ENCODE data around the gene KCTD3. TPM values are rescaled to one million over a fixed set of nuclear protein-coding genes. Genes with fewer than 3 reads are reported as not detected.

KCTD3 gene
- total and polyA plus RNA-seq, 2 donors (not counting 3 experiments of a cell fraction or from before 2014, with no cell fraction given): 19.1 to 28.3 TPM

DNA sequence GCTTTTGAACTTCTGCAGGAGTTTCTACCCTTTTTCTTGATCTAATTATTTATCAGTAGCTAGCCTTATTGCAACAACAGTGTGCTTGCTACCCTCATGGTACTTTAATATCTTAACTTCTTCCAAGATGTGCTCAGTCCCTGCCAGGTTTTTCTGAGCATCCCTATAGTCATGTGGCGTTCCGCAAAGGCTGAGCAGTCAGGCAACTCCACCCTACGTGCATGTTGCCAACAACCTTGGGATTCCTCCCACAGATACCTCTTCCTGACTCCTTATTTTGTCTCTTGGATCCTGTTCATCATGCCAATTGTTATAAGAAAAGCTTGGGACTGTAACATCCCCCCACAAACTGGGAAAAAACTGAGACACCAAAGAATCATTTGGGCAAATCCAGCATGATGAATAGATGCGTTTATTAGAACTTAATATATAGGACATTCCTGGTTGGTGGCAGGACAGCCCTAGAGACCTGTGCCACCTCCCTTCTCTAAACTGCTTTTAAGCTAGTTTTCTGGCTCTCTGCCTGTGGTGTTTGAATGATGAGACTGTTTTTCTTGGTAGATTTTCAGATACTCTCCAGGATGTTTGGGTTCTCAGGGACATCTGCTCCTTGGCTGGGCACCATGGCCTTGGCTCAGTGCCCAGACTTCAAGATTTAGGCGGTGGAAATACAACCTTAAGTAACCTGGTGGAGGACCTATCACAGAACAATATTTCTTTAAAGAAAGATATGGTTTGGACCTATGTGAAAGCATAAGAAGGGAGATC, 27.1 kb upstream of the KCTD3 start:
- no peaks in the 10 kb centered on the region for H3K4me1 ChIP-seq (ENCODE audit: control insufficient read depth, extremely low read depth, insufficient read depth, low read length)
- DNase-seq (ENCODE audit: low read depth, low spot score): peak; percentile 38
- ChIA-PET CTCF (interaction anchor here (0.9 to 3.1 kb wide), 5 partner anchors 9 to 66 kb away, joined by 3 to 19 read pairs (median 4); no protein-coding TSS in a partner anchor), POLR2A (no interaction called here)
- no peak overlapping the region for H3K4me2 ChIP-seq (ENCODE audit: insufficient read depth, low read length)
- H3K27ac ChIP-seq (ENCODE audit: insufficient read depth, low read depth, low read length): no peak overlapping the region
- no peaks in the 10 kb centered on the region for H4K20me1 ChIP-seq (replicated peaks; ENCODE audit: control insufficient read depth, extremely low read depth, insufficient read depth, low read length)
- no peak overlapping the region for H2AFZ ChIP-seq (ENCODE audit: low read depth, low read length)
- no TSS peak for BruUV-seq (replicated peaks)
- no peaks in the 10 kb centered on the region for H3K79me2 ChIP-seq (ENCODE audit: control insufficient read depth, insufficient read depth, low read length)
- H3K9me1 ChIP-seq (replicated peaks; ENCODE audit: control insufficient read depth, extremely low read depth, insufficient read depth, low read length): no peaks in the 10 kb centered on the region
- no peak overlapping the region for H3K9ac ChIP-seq (replicated peaks; ENCODE audit: extremely low read depth, insufficient read depth, low read length)
- intact Hi-C loops (cut with micrococcal nuclease): no loop called here
- H3K27me3 ChIP-seq (ENCODE audit: control insufficient read depth in 2 of 2, insufficient read depth in 2 of 2, low read length in 2 of 2): peaks cover 0 to 6% of the 10 kb centered on the region in 2 experiments
- H3K9me3 ChIP-seq (replicated peaks; ENCODE audit: control insufficient read depth, insufficient read depth, low read length): no peaks in the 10 kb centered on the region
- H3K36me3 ChIP-seq (ENCODE audit: control insufficient read depth in 2 of 2, extremely low read depth in 1 of 2, insufficient read depth in 2 of 2, low read length in 2 of 2): no peaks in the 10 kb centered on the region
- no peak for FAIRE-seq
- no peak overlapping the region for H3K4me3 ChIP-seq (replicated peaks in 1 of 3; ENCODE audit: insufficient read depth in 1 of 3, low read depth in 1 of 3, low read length in 3 of 3)
- dilution Hi-C loops (cut with MboI; ENCODE audit: extremely low pct_ligation_motif_present, low sequenced_read_pairs): no loop called here
- no peak for TF ChIP-seq GATA2 (IDR thresholded peaks at IDR 0.05; ENCODE audit: insufficient read depth, insufficient read length, low read depth, low read length)
- no peak for TF ChIP-seq POLR2AphosphoS5 (IDR thresholded peaks at IDR 0.05; ENCODE audit: insufficient read depth, low read depth, low read length)
- TF ChIP-seq FOS (IDR thresholded peaks at IDR 0.05; ENCODE audit: borderline replicate concordance, insufficient read depth, low read length): no peak
- no peak for TF ChIP-seq JUN (IDR thresholded peaks at IDR 0.05; ENCODE audit: borderline replicate concordance, insufficient read depth, insufficient read length, low read depth)
- TF ChIP-seq POLR2A (IDR thresholded peaks at IDR 0.05; ENCODE audit: low read depth, low read length): no peak
- TF ChIP-seq, protein P1, sequence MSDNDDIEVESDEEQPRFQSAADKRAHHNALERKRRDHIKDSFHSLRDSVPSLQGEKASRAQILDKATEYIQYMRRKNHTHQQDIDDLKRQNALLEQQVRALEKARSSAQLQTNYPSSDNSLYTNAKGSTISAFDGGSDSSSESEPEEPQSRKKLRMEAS (IDR thresholded peaks at IDR 0.05; ENCODE audit: insufficient read depth, insufficient read length): no peak
- TF ChIP-seq, protein P2, sequence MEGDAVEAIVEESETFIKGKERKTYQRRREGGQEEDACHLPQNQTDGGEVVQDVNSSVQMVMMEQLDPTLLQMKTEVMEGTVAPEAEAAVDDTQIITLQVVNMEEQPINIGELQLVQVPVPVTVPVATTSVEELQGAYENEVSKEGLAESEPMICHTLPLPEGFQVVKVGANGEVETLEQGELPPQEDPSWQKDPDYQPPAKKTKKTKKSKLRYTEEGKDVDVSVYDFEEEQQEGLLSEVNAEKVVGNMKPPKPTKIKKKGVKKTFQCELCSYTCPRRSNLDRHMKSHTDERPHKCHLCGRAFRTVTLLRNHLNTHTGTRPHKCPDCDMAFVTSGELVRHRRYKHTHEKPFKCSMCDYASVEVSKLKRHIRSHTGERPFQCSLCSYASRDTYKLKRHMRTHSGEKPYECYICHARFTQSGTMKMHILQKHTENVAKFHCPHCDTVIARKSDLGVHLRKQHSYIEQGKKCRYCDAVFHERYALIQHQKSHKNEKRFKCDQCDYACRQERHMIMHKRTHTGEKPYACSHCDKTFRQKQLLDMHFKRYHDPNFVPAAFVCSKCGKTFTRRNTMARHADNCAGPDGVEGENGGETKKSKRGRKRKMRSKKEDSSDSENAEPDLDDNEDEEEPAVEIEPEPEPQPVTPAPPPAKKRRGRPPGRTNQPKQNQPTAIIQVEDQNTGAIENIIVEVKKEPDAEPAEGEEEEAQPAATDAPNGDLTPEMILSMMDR (IDR thresholded peaks at IDR 0.05; ENCODE audit: extremely low read depth in 1 of 2, insufficient read depth in 1 of 2, low read depth in 1 of 2, low read length in 2 of 2): no peak
- TF ChIP-seq EZH2 (IDR thresholded peaks at IDR 0.05; ENCODE audit: borderline replicate concordance, low read depth, low read length, severe bottlenecking): no peak
- no peak for TF ChIP-seq MYC (IDR thresholded peaks at IDR 0.05; ENCODE audit: low read depth, low read length)
